Choroid plexus epithelial cell (primary cell): ENCODE measurements around the gene DTYMK.
A peak's percentile ranks its signal among the peaks of the same experiment; 100 is the strongest.

Experiments
- DNase-seq: peaks from one replicate; pipeline ENCODE4 v3.0.0-alpha.2; 2010; ENCODE audit warnings: low read depth
- H3K4me3 ChIP-seq: 2 replicates; pipeline ENCODE4 v1.5.1; 2011; ENCODE audit warnings: low read depth, mild to moderate bottlenecking, control low read depth, low read length, moderate library complexity
- CTCF ChIP-seq: conservative IDR thresholded peaks from 2 replicates; pipeline ENCODE4 v1.5.1; 2011; ENCODE audit warnings: low read depth, mild to moderate bottlenecking, control low read depth, inconsistent platforms, low read length, moderate library complexity

DTYMK gene

GRCh38 chr2:241633561-241633960 is 53.1 kb downstream of the DTYMK start:
- no peak for DNase-seq
- no peak for TF ChIP-seq CTCF
- H3K4me3 ChIP-seq, result no peak overlapping the region

GRCh38 chr2:241632478-241633325 is 53.9 kb downstream of the DTYMK start:
- no peak for DNase-seq
- no peak for TF ChIP-seq CTCF
- H3K4me3 ChIP-seq, result no peak overlapping the region

- DNase-seq, result peak; percentile 87
- TF ChIP-seq CTCF, result no peak
- H3K4me3 ChIP-seq, result peak overlapping the region; percentile 15
These were observed 56.7 kb downstream of the DTYMK start for GRCh38 chr2:241629762-241630435.

- DNase-seq, result no peak
- no peak overlapping the region for H3K4me3 ChIP-seq
- no peak for TF ChIP-seq CTCF
These were observed 58.9 kb downstream of the DTYMK start for GRCh38 chr2:241627675-241628074.
